ENCODE measurements around the gene PDCD10.

PDCD10 gene

DNA sequence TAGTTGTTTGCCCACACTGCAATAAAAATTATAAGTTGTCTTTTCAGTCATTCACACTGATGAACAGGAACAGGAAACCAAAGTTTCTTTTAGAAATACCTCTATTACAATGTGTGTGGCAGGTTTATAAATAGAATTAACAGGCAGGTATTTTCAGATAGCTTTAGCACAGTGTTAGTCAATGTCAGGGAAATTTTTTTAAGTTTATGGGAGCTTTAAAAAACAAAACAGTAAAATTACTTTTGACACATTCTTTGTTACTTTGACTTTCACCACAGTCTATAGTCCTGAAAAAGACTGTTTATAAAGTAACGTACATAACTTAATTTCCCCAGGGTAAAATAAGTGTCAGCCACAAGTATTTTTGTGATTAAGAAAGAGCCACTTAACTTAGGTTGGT lies 38.9 kb upstream of the PDCD10 start:
- TF ChIP-seq, protein P1, sequence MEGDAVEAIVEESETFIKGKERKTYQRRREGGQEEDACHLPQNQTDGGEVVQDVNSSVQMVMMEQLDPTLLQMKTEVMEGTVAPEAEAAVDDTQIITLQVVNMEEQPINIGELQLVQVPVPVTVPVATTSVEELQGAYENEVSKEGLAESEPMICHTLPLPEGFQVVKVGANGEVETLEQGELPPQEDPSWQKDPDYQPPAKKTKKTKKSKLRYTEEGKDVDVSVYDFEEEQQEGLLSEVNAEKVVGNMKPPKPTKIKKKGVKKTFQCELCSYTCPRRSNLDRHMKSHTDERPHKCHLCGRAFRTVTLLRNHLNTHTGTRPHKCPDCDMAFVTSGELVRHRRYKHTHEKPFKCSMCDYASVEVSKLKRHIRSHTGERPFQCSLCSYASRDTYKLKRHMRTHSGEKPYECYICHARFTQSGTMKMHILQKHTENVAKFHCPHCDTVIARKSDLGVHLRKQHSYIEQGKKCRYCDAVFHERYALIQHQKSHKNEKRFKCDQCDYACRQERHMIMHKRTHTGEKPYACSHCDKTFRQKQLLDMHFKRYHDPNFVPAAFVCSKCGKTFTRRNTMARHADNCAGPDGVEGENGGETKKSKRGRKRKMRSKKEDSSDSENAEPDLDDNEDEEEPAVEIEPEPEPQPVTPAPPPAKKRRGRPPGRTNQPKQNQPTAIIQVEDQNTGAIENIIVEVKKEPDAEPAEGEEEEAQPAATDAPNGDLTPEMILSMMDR (IDR thresholded peaks at IDR 0.05; ENCODE audit: low read depth, low read length): no peak
- Histone ChIP-seq H3K27ac (no peak overlapping the region), H3K36me3 (no peaks in the 10 kb centered on the region), H3K9me3 (ENCODE audit: severe bottlenecking) (peaks cover 4% of the 10 kb centered on the region), H3K27me3 (ENCODE audit: insufficient read depth, low read depth, severe bottlenecking) (no peaks in the 10 kb centered on the region), H3K4me3 (ENCODE audit: low read depth, low read length) (no peak overlapping the region)
- no peak for DNase-seq

DNA sequence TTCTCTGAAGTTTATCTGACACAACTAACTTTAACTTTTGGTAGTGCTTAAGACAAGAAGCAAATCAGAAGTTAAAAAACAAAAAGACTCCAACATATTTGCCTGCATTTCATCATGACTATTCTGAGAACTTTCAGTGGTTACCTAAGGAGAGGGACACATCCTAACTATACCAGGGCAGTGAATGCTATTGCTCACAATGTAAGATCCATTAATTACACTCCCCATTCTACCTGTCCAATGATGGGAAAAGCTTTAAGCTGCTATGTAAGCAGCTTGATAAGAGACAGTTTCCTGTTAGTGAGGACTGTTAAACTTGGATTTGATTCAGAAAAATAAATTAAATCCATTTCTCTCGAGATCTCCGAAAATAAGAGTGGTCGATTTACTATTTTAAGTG lies 38.3 kb upstream of the PDCD10 start:
- TF ChIP-seq, protein P1 (IDR thresholded peaks at IDR 0.05; ENCODE audit: low read depth, low read length): no peak
- no peak for DNase-seq
- Histone ChIP-seq H3K27me3 (ENCODE audit: insufficient read depth, low read depth, severe bottlenecking) (no peaks in the 10 kb centered on the region), H3K36me3 (no peaks in the 10 kb centered on the region), H3K9me3 (ENCODE audit: severe bottlenecking) (peaks cover 4% of the 10 kb centered on the region), H3K27ac (no peak overlapping the region), H3K4me3 (ENCODE audit: low read depth, low read length) (no peak overlapping the region)

DNA sequence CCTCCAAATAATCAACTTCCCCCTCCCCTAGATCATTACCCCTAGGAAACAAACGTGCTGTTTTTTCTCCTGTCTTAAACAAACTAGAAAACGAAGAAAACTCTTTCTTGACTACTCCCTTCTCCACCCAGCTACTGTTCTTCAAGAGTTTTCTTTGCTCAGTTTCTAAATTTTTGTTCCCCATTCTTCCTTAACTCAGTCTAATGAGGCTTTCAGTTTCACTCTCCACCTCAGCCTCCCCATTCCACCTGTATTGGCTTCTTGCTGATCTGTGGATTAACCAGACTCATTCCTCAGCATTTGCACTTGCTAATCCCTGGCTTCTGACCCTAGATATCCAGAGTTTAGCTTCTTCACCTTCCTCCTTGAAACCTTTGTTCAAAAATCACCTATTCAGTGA lies 27.6 kb upstream of the PDCD10 start:
- DNase-seq: no peak
- TF ChIP-seq, protein P1 (IDR thresholded peaks at IDR 0.05; ENCODE audit: low read depth, low read length): no peak
- H3K9me3 ChIP-seq (ENCODE audit: severe bottlenecking): no peaks in the 10 kb centered on the region
- H3K36me3 ChIP-seq: no peaks in the 10 kb centered on the region
- H3K4me3 ChIP-seq (ENCODE audit: low read depth, low read length): no peak overlapping the region
- no peak overlapping the region for H3K27ac ChIP-seq
- no peaks in the 10 kb centered on the region for H3K27me3 ChIP-seq (ENCODE audit: insufficient read depth, low read depth, severe bottlenecking)

DNA sequence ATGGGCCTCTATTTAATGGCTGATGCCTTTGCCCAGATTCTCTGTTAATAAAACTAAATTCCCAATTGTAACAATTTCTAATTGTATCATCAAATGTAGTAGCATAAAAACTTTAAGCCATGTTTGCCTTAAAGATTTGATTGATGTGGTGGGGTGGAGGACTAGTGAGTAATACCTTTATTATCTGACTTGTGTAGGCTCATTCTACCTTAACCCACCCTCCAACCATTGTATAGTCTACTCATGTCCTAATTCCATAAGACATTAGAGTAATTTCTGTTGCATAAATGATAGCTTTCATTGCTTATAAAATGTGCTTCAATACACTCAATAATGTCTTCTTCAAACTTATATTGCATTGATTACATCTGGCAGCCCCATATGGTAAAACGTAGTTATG lies 26.6 kb upstream of the PDCD10 start:
- TF ChIP-seq, protein P1 (IDR thresholded peaks at IDR 0.05; ENCODE audit: low read depth, low read length): no peak
- no peaks in the 10 kb centered on the region for H3K36me3 ChIP-seq
- H3K4me3 ChIP-seq (ENCODE audit: low read depth, low read length): no peak overlapping the region
- H3K9me3 ChIP-seq (ENCODE audit: severe bottlenecking): no peaks in the 10 kb centered on the region
- no peak overlapping the region for H3K27ac ChIP-seq
- no peak for DNase-seq
- no peaks in the 10 kb centered on the region for H3K27me3 ChIP-seq (ENCODE audit: insufficient read depth, low read depth, severe bottlenecking)

DNA sequence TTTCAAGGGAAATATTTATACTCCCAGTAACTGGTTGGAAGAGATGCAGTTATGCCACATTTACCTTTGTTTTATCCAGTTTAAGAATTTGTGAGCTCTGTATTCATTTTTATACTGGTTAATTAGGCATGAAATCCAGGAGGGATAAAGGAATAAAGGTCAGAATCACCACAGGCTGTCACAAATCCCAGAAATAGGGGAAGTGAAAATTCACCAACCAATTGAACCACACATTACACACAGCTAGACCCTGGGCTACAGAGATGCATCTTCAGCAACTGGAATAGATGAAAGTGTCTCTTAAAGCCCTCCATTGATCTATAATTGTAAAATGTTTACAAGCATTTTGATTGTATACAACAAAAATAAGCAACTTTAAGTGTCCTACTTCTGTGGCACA lies 19.4 kb upstream of the PDCD10 start:
- H3K27ac ChIP-seq: no peak overlapping the region
- H3K9me3 ChIP-seq (ENCODE audit: severe bottlenecking): no peaks in the 10 kb centered on the region
- no peaks in the 10 kb centered on the region for H3K36me3 ChIP-seq
- DNase-seq: no peak
- TF ChIP-seq, protein P1 (IDR thresholded peaks at IDR 0.05; ENCODE audit: low read depth, low read length): no peak
- no peaks in the 10 kb centered on the region for H3K27me3 ChIP-seq (ENCODE audit: insufficient read depth, low read depth, severe bottlenecking)
- no peak overlapping the region for H3K4me3 ChIP-seq (ENCODE audit: low read depth, low read length)

DNA sequence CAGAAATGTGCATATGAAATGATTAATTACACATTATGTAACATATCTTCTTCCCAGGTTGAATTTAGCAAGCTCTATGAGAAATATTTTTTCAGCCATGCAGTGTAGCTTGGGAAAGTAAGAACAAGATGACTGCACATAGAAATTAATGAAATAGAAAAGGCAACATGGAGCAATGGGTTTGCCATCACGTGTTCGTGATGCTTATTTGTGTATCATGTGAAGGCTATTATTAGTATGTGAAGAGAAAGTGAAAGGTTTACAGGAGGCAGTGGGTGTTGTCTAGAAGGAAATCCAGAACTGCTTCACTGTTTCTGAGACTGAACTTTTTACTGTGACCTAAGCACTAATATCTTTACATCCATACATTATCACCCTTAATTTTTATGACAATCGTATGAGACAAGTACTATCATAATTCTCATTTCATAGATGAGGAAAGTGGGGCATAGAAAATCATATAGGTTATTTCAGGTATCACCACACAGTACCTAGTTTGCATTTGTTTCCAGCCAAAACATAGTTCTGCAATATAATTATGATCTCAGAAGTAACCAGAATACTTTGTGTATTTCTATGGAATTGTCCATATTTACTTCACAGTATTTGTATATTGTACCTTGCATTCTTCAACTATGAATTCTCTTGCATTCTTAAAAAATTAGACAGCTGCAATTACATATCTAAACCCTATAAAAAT lies 15.7 kb upstream of the PDCD10 start:
- Histone ChIP-seq H3K36me3 (no peaks in the 10 kb centered on the region), H3K4me3 (ENCODE audit: low read depth, low read length) (no peak overlapping the region), H3K9me3 (ENCODE audit: severe bottlenecking) (no peaks in the 10 kb centered on the region), H3K27ac (no peak overlapping the region), H3K27me3 (ENCODE audit: insufficient read depth, low read depth, severe bottlenecking) (no peaks in the 10 kb centered on the region)
- DNase-seq: no peak
- TF ChIP-seq, protein P1 (IDR thresholded peaks at IDR 0.05; ENCODE audit: low read depth, low read length): no peak

Measured in WERI-Rb-1 (cell line).